OCI-LY7 (cell line): ENCODE results near the gene MYBPC1. TPM values are rescaled to one million over a fixed set of nuclear protein-coding genes. Genes with fewer than 3 reads are reported as not detected.

Experiments used
- BruUV-seq: library from RNA; stranded (reverse); fragments of 400-500 nt; replicated peaks from 2 replicates; lab custom pipeline; 2021; lab: Mats Ljungman, UMichigan
- CTCF ChIA-PET: fragments of 300-600 bp; sonication (Branson Sonifier 250); formaldehyde crosslinking; loops from one replicate; lab custom pipeline; 2022; ENCODE audit warnings: antibody characterized with exemption; ENCODE audit not compliant: unreplicated experiment; lab: Charles Lee
- POLR2A ChIA-PET: fragments of 300-600 bp; sonication (Branson Sonifier 250); formaldehyde crosslinking; loops from one replicate; lab custom pipeline; 2022; ENCODE audit warnings: antibody characterized with exemption; lab: Charles Lee
- DNase-seq: peaks from one replicate; pipeline ENCODE4 v3.0.0-alpha.2; 2015; ENCODE audit warnings: low spot score
- H2AFZ ChIP-seq: fragments of 200-600 bp; sonication (generic), shearing (Covaris generic); 2 replicates; pipeline ENCODE4 v1.6.1; 2014; ENCODE audit warnings: mild to moderate bottlenecking, antibody characterized with exemption, low read length, moderate library complexity
- H3K27ac ChIP-seq: fragments of 200-600 bp; sonication (generic); 2 replicates; pipeline ENCODE4 v1.5.1; 2014; ENCODE audit warnings: mixed run types, low read depth, mild to moderate bottlenecking, moderate library complexity, low read length, inconsistent platforms; ENCODE audit not compliant: poor library complexity, severe bottlenecking
- H3K36me3 ChIP-seq: fragments of 200-600 bp; sonication (generic); 2 replicates; pipeline ENCODE4 v1.6.1; 2014; ENCODE audit warnings: mild to moderate bottlenecking, antibody characterized with exemption, low read length, moderate library complexity, mixed read lengths; ENCODE audit not compliant: insufficient read depth
- H3K4me1 ChIP-seq: fragments of 200-600 bp; sonication (generic); 2 replicates; pipeline ENCODE4 v1.5.1; 2014; ENCODE audit warnings: mild to moderate bottlenecking, low read length; ENCODE audit not compliant: insufficient read depth, poor library complexity, severe bottlenecking
- H3K4me2 ChIP-seq: fragments of 200-600 bp; sonication (generic); 2 replicates; pipeline ENCODE4 v1.6.1; 2014; ENCODE audit warnings: mild to moderate bottlenecking, low read length
- H3K4me3 ChIP-seq: fragments of 200-600 bp; sonication (generic); 2 replicates; pipeline ENCODE4 v1.5.1; 2014; ENCODE audit warnings: mild to moderate bottlenecking, low read depth, low read length; ENCODE audit not compliant: poor library complexity, severe bottlenecking
- H3K79me2 ChIP-seq: fragments of 200-600 bp; sonication (generic); 2 replicates; pipeline ENCODE4 v1.6.1; 2016; ENCODE audit warnings: low read depth, mild to moderate bottlenecking, low read length, moderate library complexity, mixed read lengths; ENCODE audit not compliant: insufficient read depth
- H3K9me2 ChIP-seq: fragments of 200-600 bp; sonication (generic); 2 replicates; pipeline ENCODE4 v1.6.1; 2016; ENCODE audit warnings: mild to moderate bottlenecking, low read length, mixed read lengths; ENCODE audit not compliant: insufficient read depth
- H3K9me3 ChIP-seq: fragments of 200-600 bp; sonication (generic); 2 replicates; pipeline ENCODE4 v1.6.1; 2014; ENCODE audit warnings: mild to moderate bottlenecking, mixed run types, low read length, mixed read lengths
- H4K20me1 ChIP-seq: fragments of 200-600 bp; sonication (generic); 2 replicates; pipeline ENCODE4 v1.6.1; 2014; ENCODE audit warnings: mild to moderate bottlenecking, antibody characterized with exemption, low read length, moderate library complexity, mixed read lengths; ENCODE audit not compliant: insufficient read depth
- CTCF ChIP-seq: fragments of 200-600 bp; sonication (generic); conservative IDR thresholded peaks from 2 replicates; pipeline ENCODE4 v1.5.1; 2014; ENCODE audit warnings: mild to moderate bottlenecking, antibody characterized with exemption, low read length, moderate library complexity, mixed read lengths
- EZH2phosphoT487 ChIP-seq: fragments of 200-600 bp; sonication (generic); IDR thresholded peaks from 2 replicates; pipeline ENCODE4 v1.6.1; 2018; ENCODE audit warnings: low read depth, borderline replicate concordance, mild to moderate bottlenecking, mixed run types, antibody characterized with exemption, low read length, moderate library complexity, mixed read lengths
- intact Hi-C: fragments of 100-400 bp; cut with micrococcal nuclease; formaldehyde crosslinking; loops from one replicate; pipeline ENCODE4 v1.10.0; 2022; ENCODE audit not compliant: unreplicated experiment
- total RNA-seq, 2 experiments: library from RNA; depleted of rRNA in 1 of 2; stranded (reverse); fragments of >200 nt in 1 of 2; shearing (Covaris generic) in 1 of 2; gene quantifications; 2 replicates each; pipeline ENCODE4 v1.2.3, GENCODE V29; 2014 to 2022

MYBPC1 gene
- total RNA-seq, 2 experiments from 2014 or later: not detected

GRCh38 chr12:101634724-101635123 lies 40.0 kb downstream of the MYBPC1 start:
- no peaks in the 10 kb centered on the region for H3K36me3 ChIP-seq
- POLR2A ChIA-PET: interaction anchor here (0.7 to 1.1 kb wide), 2 partner anchors 9 to 117 kb away, joined by 3 to 4 read pairs; no protein-coding TSS in a partner anchor
- H2AFZ ChIP-seq: no peak overlapping the region
- TF ChIP-seq CTCF (no peak), EZH2phosphoT487 (no peak)
- H3K4me1 ChIP-seq: peaks cover 19% of the 10 kb centered on the region
- H3K4me2 ChIP-seq: peak overlapping the region; percentile 55
- no peaks in the 10 kb centered on the region for H3K9me2 ChIP-seq
- BruUV-seq: no TSS peak
- H3K79me2 ChIP-seq: no peaks in the 10 kb centered on the region
- H4K20me1 ChIP-seq: no peaks in the 10 kb centered on the region
- peak overlapping the region; percentile 15 for H3K4me3 ChIP-seq
- DNase-seq: peak; percentile 80
- H3K27ac ChIP-seq: no peak overlapping the region
- intact Hi-C loops: loop anchor here (5.0 kb wide), 1 partner anchor 108 kb away; no protein-coding TSS in a partner anchor
- H3K9me3 ChIP-seq: no peaks in the 10 kb centered on the region
- CTCF ChIA-PET: no interaction called here

- H3K4me2 ChIP-seq: no peak overlapping the region
- no peaks in the 10 kb centered on the region for H3K36me3 ChIP-seq
- H3K9me2 ChIP-seq: no peaks in the 10 kb centered on the region
- H3K4me1 ChIP-seq: peaks cover 19% of the 10 kb centered on the region
- no peak overlapping the region for H3K27ac ChIP-seq
- H3K9me3 ChIP-seq: no peaks in the 10 kb centered on the region
- H4K20me1 ChIP-seq: no peaks in the 10 kb centered on the region
- BruUV-seq: no TSS peak
- H3K79me2 ChIP-seq: no peaks in the 10 kb centered on the region
- intact Hi-C loops: no loop called here
- CTCF ChIA-PET: no interaction called here
- no peak overlapping the region for H3K4me3 ChIP-seq
- TF ChIP-seq EZH2phosphoT487: no peak
- TF ChIP-seq CTCF: no peak
- POLR2A ChIA-PET: interaction anchor here (0.6 to 0.7 kb wide), 2 partner anchors 18 to 486 kb away, joined by 3 read pairs; no protein-coding TSS in a partner anchor
- no peak overlapping the region for H2AFZ ChIP-seq
- DNase-seq: no peak
These were observed 43.2 kb downstream of the MYBPC1 start for GRCh38 chr12:101637936-101638335.

GRCh38 chr12:101642115-101643067 lies 47.6 kb downstream of the MYBPC1 start:
- H3K36me3 ChIP-seq: no peaks in the 10 kb centered on the region
- CTCF ChIA-PET: no interaction called here

More at GRCh38 chr12:101642115-101643067, 47.6 kb downstream of the MYBPC1 start:
- no peaks in the 10 kb centered on the region for H3K9me2 ChIP-seq
- no TSS peak for BruUV-seq
- no peak overlapping the region for H2AFZ ChIP-seq
- H4K20me1 ChIP-seq: no peaks in the 10 kb centered on the region
- no peak for DNase-seq
- no peaks in the 10 kb centered on the region for H3K4me1 ChIP-seq
- H3K27ac ChIP-seq: no peak overlapping the region
- intact Hi-C loops: no loop called here
- no peak overlapping the region for H3K4me3 ChIP-seq
- no peaks in the 10 kb centered on the region for H3K9me3 ChIP-seq
- no peak overlapping the region for H3K4me2 ChIP-seq
- H3K79me2 ChIP-seq: no peaks in the 10 kb centered on the region
- POLR2A ChIA-PET: interaction anchor here (0.6 to 1.0 kb wide), 5 partner anchors 8 to 300 kb away, joined by 3 to 5 read pairs (median 4); no protein-coding TSS in a partner anchor
- TF ChIP-seq CTCF (no peak), EZH2phosphoT487 (no peak)
